Skeletal muscle satellite cell (primary cell): ENCODE results near the gene VPS37D.
"Not testable (repeated sequence)": the region's sequence is repeated elsewhere in the genome, so short reads cannot be mapped to it uniquely, and the experiment has no call there.

Source experiments
- H3K27me3 ChIP-seq: 2 replicates; pipeline ENCODE4 v1.7.0; 2013; ENCODE audit warnings: low read length; ENCODE audit not compliant: control insufficient read depth, insufficient read depth
- H3K36me3 ChIP-seq: 2 replicates; pipeline ENCODE4 v1.7.0; 2013; ENCODE audit warnings: mild to moderate bottlenecking, control low read depth, low read length; ENCODE audit not compliant: insufficient read depth
- H3K4me1 ChIP-seq: 2 replicates; pipeline ENCODE4 v1.7.0; 2013; ENCODE audit warnings: low read length; ENCODE audit not compliant: control insufficient read depth, insufficient read depth
- H3K4me2 ChIP-seq: 2 replicates; pipeline ENCODE4 v1.7.0; 2013; ENCODE audit warnings: mild to moderate bottlenecking, low read length
- H3K4me3 ChIP-seq: 2 replicates; pipeline ENCODE4 v1.7.0; 2013; ENCODE audit warnings: low read length
- H3K9ac ChIP-seq: 2 replicates; pipeline ENCODE4 v1.7.0; 2013; ENCODE audit warnings: mild to moderate bottlenecking, low read depth, low read length, moderate library complexity
- H3K9me3 ChIP-seq: replicated peaks from 2 replicates; pipeline ENCODE4 v1.7.0; 2013; ENCODE audit warnings: mild to moderate bottlenecking, control low read depth, low read length

Gene VPS37D

DNA sequence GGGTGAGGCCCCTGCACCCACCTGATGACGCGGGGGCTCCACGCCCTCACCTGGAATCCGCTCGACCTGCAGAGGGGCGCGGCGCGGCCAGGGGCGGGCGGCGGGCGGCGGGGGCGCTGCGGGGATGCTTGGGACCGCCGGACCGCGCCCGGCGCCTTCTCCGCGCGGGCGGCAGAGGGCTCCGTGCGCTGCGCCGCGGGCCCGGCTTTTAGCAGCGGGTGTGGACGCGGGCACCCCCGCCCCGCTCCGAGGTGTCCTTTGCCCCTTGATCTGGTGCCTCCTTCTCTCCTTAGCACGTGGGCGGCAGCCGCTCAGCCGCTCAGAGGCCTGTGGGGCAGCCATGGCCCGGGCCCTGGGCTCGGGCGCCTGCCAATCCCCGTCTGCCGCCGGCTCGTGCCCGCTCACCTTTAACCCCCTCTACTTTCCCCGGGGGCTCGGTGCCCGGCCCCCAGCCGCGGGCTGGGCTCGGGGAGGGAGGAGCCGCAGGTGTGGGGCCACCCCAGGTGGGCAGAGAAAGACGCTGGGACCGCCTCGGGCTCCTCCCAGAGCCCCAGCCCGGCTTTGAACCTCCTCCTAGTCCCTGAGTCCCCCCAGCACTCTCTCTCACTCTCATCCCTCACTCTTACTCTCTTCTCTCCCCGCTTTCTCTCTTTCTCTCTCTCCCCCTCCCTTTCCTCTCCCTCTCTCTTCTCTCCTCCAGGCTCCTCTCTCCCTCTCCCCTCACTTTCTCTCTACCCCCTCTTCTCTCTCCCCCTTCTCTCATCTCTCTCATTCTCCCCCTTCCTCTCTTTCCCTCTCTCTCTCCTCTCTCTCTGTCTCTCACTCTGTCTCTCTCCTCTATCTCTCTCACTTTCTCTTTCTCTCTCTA, 19.7 kb upstream of the VPS37D start:
- H3K4me1 ChIP-seq, result peaks cover 5% of the 10 kb centered on the region
- no peak overlapping the region for H3K9ac ChIP-seq
- H3K4me2 ChIP-seq, result peak overlapping the region; percentile 78
- H3K36me3 ChIP-seq, result no peaks in the 10 kb centered on the region
- H3K4me3 ChIP-seq, result peak overlapping the region; percentile 53
- H3K9me3 ChIP-seq, result no peaks in the 10 kb centered on the region
- H3K27me3 ChIP-seq, result peaks cover 76% of the 10 kb centered on the region

DNA sequence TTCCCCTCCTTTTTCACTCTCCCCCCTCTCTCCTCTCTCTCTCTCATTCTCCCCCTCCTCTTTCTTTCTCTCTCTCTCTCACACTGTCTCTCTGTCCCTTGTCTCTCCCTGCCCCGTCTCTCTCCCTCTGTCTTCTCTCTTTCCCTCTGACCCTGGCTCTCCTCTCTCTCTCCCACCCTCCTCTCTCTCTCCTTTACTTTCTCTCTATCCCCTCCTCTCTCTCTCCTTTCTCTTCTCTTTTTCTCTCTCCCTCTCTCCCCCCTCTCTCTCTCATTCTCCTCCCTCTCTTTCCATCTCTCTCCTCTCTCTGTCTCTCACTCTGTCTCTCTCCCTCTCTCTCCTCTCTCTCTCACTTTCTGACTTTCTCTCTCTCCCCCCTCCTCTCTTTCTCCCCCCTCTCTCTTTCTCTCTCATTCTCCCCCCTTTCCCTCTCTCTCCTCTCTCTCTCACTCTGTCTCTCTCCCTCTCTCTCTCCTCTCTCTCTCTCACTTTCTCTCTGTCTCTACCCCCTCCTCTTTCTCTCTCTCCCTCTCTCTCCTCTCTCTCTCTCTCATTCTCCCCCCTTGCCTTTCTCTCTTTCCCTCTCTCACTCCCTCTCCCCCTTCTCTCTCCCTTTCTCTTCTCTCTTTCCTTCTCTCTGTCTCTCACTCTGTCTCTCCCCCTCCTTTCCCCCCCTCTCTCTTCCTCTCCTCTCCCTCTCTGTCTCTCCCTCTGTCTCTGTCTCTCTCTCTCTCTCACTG, 18.9 kb upstream of the VPS37D start:
- Histone ChIP-seq H3K4me2 (no peak overlapping the region), H3K4me1 (peaks cover 5% of the 10 kb centered on the region), H3K9me3 (no peaks in the 10 kb centered on the region), H3K4me3 (no peak overlapping the region), H3K9ac (no peak overlapping the region), H3K36me3 (no peaks in the 10 kb centered on the region), H3K27me3 (peaks cover 75% of the 10 kb centered on the region)

DNA sequence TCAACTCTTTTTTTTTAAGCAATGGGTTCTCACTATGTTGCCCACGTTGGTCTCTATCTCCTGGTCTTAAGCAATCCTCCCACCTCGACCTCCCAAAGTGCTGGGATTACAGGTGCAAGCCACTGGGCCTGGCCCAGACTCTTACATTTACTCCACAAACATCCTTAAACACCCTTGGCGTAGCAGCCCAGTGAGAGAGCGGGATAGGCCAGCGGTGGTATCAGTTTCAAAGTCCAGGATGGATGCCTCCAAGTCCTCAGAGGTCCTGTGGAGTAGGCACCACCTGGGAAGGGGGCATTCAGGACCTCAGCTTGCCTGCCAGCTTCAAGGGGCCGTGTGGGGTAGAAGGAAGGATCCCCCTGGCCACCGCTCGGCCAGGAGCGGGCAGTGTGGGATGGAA, 18.1 kb upstream of the VPS37D start:
- Histone ChIP-seq H3K9me3 (no peaks in the 10 kb centered on the region), H3K4me3 (no peak overlapping the region), H3K9ac (no peak overlapping the region), H3K4me2 (no peak overlapping the region), H3K4me1 (peaks cover 5% of the 10 kb centered on the region), H3K36me3 (no peaks in the 10 kb centered on the region), H3K27me3 (peaks cover 72% of the 10 kb centered on the region)

DNA sequence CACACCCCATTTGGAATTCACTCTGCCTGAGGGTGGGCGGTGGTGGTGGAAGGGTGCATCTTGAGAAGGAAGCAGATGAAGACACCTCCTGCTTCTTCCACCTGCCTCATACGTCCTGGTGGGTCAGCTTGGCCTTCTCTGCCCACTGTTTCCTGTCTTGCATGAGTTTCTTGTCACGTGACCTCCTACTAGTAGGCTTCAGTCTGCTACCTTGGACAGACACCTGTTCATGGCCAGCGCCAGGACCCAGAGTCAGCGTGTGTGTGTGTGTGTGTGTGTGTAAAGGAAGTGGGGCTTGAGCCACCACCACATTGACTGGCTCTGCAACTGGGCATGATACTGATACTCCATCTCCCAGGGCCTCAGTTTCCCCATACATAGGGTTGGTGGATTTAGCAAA, 17.1 kb upstream of the VPS37D start:
- Histone ChIP-seq H3K4me3 (no peak overlapping the region), H3K27me3 (peaks cover 63% of the 10 kb centered on the region), H3K9ac (no peak overlapping the region), H3K4me1 (peaks cover 5% of the 10 kb centered on the region), H3K9me3 (no peaks in the 10 kb centered on the region), H3K36me3 (no peaks in the 10 kb centered on the region), H3K4me2 (no peak overlapping the region)

DNA sequence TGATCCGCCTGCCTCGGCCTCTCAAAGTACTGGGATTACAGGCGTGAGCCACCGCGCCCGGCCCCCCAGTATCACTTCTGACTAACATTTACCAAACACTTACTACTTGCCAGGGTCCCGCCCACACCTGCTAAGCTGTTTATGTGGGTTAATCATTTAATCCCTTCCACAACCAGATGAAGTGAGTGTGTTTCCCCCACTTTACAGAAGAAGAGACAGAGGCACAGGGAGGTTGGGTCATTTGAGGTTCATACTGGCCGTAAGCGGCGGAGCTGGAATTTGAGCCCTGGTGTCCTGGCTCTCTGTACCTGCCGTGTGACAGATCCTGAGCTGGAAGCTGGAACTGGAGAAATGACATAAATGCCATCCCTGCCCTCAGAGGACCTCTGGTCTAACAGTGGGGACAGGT, 15.1 kb upstream of the VPS37D start:
- Histone ChIP-seq H3K36me3 (no peaks in the 10 kb centered on the region), H3K9me3 (no peaks in the 10 kb centered on the region), H3K4me3 (no peak overlapping the region), H3K27me3 (peaks cover 43% of the 10 kb centered on the region), H3K4me2 (no peak overlapping the region), H3K9ac (no peak overlapping the region), H3K4me1 (peaks cover 5% of the 10 kb centered on the region)

DNA sequence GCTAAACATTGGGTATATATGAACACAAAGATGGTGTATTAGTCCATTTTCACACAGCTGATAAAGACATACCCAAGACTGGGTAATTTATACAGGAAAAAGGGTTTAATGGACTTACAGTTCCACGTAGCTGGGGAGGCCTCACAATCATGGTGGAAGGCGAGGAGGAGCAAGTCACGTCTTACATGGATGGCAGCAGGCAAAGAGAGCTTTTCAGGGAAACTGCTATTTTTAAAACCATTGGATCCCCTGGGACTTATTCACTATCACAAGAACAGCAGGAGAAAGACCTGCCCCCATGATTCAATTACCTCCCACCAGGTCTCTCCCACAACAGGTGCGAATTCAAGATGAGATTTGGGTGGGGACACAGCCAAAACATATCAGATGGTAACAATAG, 12.3 kb upstream of the VPS37D start:
- H3K4me1 ChIP-seq, H3K9me3 ChIP-seq, H3K9ac ChIP-seq, H3K4me2 ChIP-seq, H3K4me3 ChIP-seq, H3K36me3 ChIP-seq: not testable (repeated sequence)
- peaks cover 25% of the 10 kb centered on the region for H3K27me3 ChIP-seq

DNA sequence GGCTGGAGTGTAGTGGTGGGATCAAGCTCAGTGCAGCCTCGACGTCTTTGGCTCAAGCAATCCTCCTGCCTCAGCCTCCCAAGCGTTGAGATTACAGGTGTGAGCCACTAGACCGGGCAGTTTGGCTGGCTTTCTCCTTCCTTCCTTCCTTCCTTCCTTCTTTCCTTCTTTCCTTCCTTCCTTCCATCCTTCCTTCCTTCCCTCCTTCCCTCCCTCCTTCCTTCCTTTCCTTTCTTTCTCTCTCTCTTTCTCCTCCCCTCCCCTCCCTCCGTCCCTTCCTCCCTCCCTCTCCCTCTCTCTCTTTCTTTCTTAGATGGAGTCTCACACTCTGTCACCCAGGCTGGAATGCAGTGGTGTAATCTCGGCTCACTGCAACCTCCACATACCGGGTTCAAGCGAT, 7.6 kb upstream of the VPS37D start:
- Histone ChIP-seq H3K9ac (no peak overlapping the region), H3K9me3 (no peaks in the 10 kb centered on the region), H3K4me2 (no peak overlapping the region), H3K36me3 (no peaks in the 10 kb centered on the region), H3K4me1 (no peaks in the 10 kb centered on the region), H3K27me3 (peaks cover 17% of the 10 kb centered on the region), H3K4me3 (no peak overlapping the region)

DNA sequence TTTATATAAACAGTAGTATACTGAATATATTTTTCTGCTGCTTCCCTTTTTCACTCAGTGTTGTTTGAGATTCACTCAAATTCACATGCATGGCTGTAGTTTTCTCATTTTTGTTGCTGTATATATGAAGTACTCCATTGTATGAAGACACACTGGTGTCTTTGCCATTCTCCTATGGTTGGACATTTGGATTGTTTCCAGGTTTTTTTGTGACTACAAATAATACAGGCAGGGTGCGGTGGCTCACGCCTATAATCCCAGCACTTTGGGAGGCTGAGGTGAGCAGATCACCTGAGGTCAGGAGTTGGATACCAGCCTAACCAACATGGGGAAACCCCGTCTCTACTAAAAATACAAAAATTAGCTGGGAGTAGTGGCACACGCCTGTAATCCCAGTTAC, 7.0 kb upstream of the VPS37D start:
- not testable (repeated sequence) for H3K4me2 ChIP-seq, H3K9ac ChIP-seq, H3K36me3 ChIP-seq, H3K4me3 ChIP-seq, H3K4me1 ChIP-seq, H3K9me3 ChIP-seq
- peaks cover 20% of the 10 kb centered on the region for H3K27me3 ChIP-seq

DNA sequence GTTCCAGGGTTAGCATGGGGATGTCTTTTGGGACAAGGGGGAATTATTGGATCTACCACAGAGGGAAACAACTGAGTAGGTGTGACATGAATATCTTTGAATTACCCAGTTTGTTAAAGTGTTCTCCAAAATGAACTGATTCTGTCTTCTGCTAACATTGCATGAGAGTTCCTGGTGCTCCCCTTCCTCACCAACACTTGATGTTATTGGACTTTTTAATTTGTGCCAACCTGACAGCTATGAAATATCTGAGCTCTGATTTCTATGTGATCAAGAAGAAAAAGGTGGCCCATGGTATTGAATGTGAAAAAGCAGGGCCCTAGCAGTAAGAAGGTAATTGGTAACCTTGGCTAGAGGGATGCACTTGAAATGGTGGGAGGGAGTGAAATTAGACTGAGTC, 4.6 kb upstream of the VPS37D start:
- Histone ChIP-seq H3K36me3 (no peaks in the 10 kb centered on the region), H3K9me3 (no peaks in the 10 kb centered on the region), H3K4me3 (no peak overlapping the region), H3K9ac (no peak overlapping the region), H3K4me1 (no peaks in the 10 kb centered on the region), H3K4me2 (no peak overlapping the region), H3K27me3 (peaks cover 22% of the 10 kb centered on the region)

DNA sequence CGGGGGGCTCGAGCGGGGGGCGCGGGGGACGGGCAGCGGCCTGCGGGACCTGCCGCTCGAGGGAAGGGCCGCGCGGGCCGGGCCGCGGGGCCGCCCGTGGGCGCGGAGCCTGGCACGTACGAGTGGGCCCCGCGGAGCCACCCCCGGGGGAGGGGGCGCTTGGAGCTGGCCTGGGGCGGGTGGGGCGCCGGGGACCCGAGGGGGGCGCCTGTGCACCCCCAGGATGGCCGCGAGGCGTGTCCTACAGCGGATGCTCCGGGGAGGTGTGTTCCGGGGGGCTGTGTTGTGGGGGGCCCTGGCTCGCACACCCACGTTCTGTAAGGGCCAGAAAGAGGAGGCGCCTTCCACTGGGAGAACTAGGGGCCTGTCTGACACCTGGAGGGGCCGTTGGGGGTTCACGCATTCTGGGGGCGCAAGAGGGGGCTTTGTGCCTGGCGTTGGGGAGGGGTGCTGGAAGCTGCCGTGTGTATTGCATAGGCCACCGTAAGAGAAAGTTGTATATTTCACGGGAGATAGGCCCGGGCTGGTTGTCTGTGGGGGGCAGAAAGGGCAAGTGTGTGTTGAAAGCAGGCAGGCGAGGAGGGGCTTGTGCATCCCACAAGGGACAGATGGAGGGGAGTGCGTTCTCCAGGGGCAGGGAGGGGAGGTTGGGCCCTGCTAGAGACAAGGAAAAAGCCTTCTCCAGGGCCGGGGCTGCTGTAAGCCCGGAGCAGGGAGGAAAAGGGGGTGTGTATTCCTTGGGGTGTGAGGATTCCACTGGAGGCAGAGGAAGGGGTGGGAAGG, 663 bp downstream of the VPS37D start:
- Histone ChIP-seq H3K27me3 (peaks cover 14% of the 10 kb centered on the region), H3K4me3 (peak overlapping the region; percentile 76), H3K9me3 (no peaks in the 10 kb centered on the region)

DNA sequence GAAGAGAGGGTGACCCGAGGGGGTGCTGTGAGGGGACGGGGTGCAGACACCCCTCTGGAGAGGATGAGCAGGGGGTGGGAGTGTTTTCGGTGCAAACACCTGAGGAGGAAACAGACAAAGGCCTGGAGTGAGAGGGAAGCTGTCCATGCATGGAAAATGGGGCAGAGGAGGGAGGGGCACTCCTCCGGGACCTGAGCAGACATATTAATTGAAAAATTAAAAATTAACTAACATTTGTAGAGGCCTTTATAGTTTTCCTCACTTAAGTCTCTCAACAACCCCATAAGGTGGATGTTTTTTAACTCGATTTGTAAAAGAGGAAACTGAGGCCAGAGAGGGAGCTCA, 1.2 kb downstream of the VPS37D start:
- Histone ChIP-seq H3K27me3 (peaks cover 13% of the 10 kb centered on the region), H3K9me3 (no peaks in the 10 kb centered on the region), H3K4me3 (peak overlapping the region; percentile 76), H3K4me1 (peaks cover 6% of the 10 kb centered on the region), H3K4me2 (peak overlapping the region; percentile 91), H3K9ac (no peak overlapping the region), H3K36me3 (no peaks in the 10 kb centered on the region)

More for the DNA sequence above, 663 bp downstream of the VPS37D start:
- peak overlapping the region; percentile 91 for H3K4me2 ChIP-seq
- no peaks in the 10 kb centered on the region for H3K36me3 ChIP-seq
- H3K9ac ChIP-seq, result peak overlapping the region; percentile 80
- peaks cover 6% of the 10 kb centered on the region for H3K4me1 ChIP-seq
